Sigmoid colon (tissue), 3 donors: ENCODE results near the gene SPDYA.

Experiments
- CTCF ChIP-seq, 4 experiments: fragments of 450-650 bp in 3 of 4; fragments of 200-600 bp in 1 of 4; IDR thresholded peaks; one replicate each; pipeline ENCODE4 v1.5.1; 2016 to 2019; ENCODE audit warnings: antibody characterized with exemption in 4 of 4, mild to moderate bottlenecking in 3 of 4, moderate library complexity in 2 of 4
- POLR2A ChIP-seq, 2 donors: fragments of 450-650 bp; IDR thresholded peaks; one replicate each; pipeline ENCODE4 v1.6.1; 2016; ENCODE audit warnings: antibody characterized with exemption in 2 of 2, mild to moderate bottlenecking in 2 of 2, moderate library complexity in 2 of 2

- TF ChIP-seq POLR2A (IDR thresholded peaks at IDR 0.05) (no peak), CTCF (IDR thresholded peaks at IDR 0.05) (no peak)
Measured at GRCh38 chr2:28871620-28872019, 61.0 kb downstream of the SPDYA start.
